HepG2 (cell line): ENCODE data around the gene RETN. TPM values are rescaled to one million over a fixed set of nuclear protein-coding genes. Genes with fewer than 3 reads are reported as not detected.
A peak's percentile ranks its signal among the peaks of the same experiment; 100 is the strongest.

Experiments
- ATAC-seq: fragments of 200-7000 bp; cut with Tn5 transposase; 3 replicates; pipeline ENCODE4 v1.9.1; 2020; ENCODE audit warnings: mild to moderate bottlenecking, moderate library complexity
- BruUV-seq: library from RNA; stranded (reverse); fragments of 400-500 nt; replicated peaks from 2 replicates; lab custom pipeline; 2021; lab: Mats Ljungman, UMichigan
- CTCF ChIA-PET: fragments of 300-600 bp; formaldehyde crosslinking; extraction: SDS; loops from one replicate; lab custom pipeline; 2021; ENCODE audit warnings: low total read pairs, inconsistent platforms, low intra/inter-chr PET ratio; lab: Yijun Ruan, JAX
- POLR2A ChIA-PET: fragments of 350-600 bp; sonication (Branson Sonifier 250); formaldehyde crosslinking; loops from one replicate; lab custom pipeline; 2020; ENCODE audit warnings: antibody characterized with exemption, inconsistent platforms; lab: Yijun Ruan, JAX
- DNase-seq: peaks from one replicate; pipeline ENCODE4 v3.0.0-alpha.2; 2015; ENCODE audit warnings: low spot score
- FAIRE-seq: peaks from 3 replicates; lab custom pipeline; 2011; peaks lifted over from hg19 to GRCh38; lab: Jason Lieb, UNC
- H2AFZ ChIP-seq: one replicate; pipeline ENCODE4 v1.6.1; 2011; ENCODE audit warnings: low read length, inconsistent platforms
- H3K27ac ChIP-seq: fragments of 300-600 bp; 3 replicates; pipeline ENCODE4 v1.8.0; 2011; ENCODE audit warnings: mixed run types, mild to moderate bottlenecking, mixed read lengths, low read length, inconsistent platforms; ENCODE audit not compliant: insufficient read depth; ENCODE audit errors: extremely low read length
- H3K27me3 ChIP-seq, 2 experiments: fragments of 200-600 bp in 1 of 2; 2 replicates in 1 of 2; 3 replicates in 1 of 2; pipeline versions ENCODE4 v1.6.0 to v1.8.0; 2011; ENCODE audit warnings: low read length in 2 of 2, mild to moderate bottlenecking in 2 of 2, moderate library complexity in 2 of 2, inconsistent platforms in 1 of 2; ENCODE audit not compliant: insufficient read depth in 2 of 2, control insufficient read depth in 1 of 2
- H3K36me3 ChIP-seq, 2 experiments: fragments of 200-600 bp in 1 of 2; replicated peaks in 1 of 2; 2 replicates in 1 of 2; 3 replicates in 1 of 2; pipeline versions ENCODE4 v1.5.1 to v1.8.0; 2011; ENCODE audit warnings: low read length in 2 of 2, inconsistent platforms in 1 of 2; ENCODE audit not compliant: insufficient read depth in 2 of 2, control insufficient read depth in 1 of 2
- H3K4me1 ChIP-seq: 2 replicates; pipeline ENCODE4 v1.5.1; 2012; ENCODE audit warnings: low read length, inconsistent platforms; ENCODE audit not compliant: insufficient read depth
- H3K4me2 ChIP-seq: 2 replicates; pipeline ENCODE4 v1.6.0; 2011; ENCODE audit warnings: low read depth, low read length, inconsistent platforms
- H3K4me3 ChIP-seq, 3 experiments: fragments of 200-600 bp in 1 of 3; sonication (generic), shearing (Covaris generic) in 1 of 3; replicated peaks in 1 of 3; 2 replicates each; pipeline ENCODE4 v1.5.1; 2011 to 2016; ENCODE audit warnings: low read length in 3 of 3, inconsistent platforms in 2 of 3, low read depth in 2 of 3, mild to moderate bottlenecking in 2 of 3, control low read depth in 1 of 3, mixed read lengths in 1 of 3; ENCODE audit not compliant: insufficient read depth in 1 of 3
- H3K79me2 ChIP-seq: one replicate; pipeline ENCODE4 v1.6.1; 2011; ENCODE audit warnings: low read length, inconsistent platforms; ENCODE audit not compliant: insufficient read depth
- H3K9ac ChIP-seq: 2 replicates; pipeline ENCODE4 v1.6.0; 2011; ENCODE audit warnings: mild to moderate bottlenecking, low read depth, low read length, inconsistent platforms; ENCODE audit not compliant: insufficient read depth
- H3K9me3 ChIP-seq: 2 replicates; pipeline ENCODE4 v1.5.1; 2012; ENCODE audit warnings: mild to moderate bottlenecking, low read length
- H4K20me1 ChIP-seq: 2 replicates; pipeline ENCODE4 v1.6.0; 2011; ENCODE audit warnings: inconsistent platforms, mild to moderate bottlenecking, low read length, moderate library complexity; ENCODE audit not compliant: insufficient read depth
- HOXA3 ChIP-seq: sonication (generic); formaldehyde crosslinking; IDR thresholded peaks from 2 replicates; pipeline ENCODE4 v1.5.0; 2020; ENCODE audit warnings: missing genetic modification reagents
- RBFOX2 ChIP-seq: fragments of 200-400 bp; formaldehyde crosslinking; IDR thresholded peaks from 2 replicates; pipeline ENCODE4 v1.6.1; 2017; ENCODE audit warnings: low read depth, mild to moderate bottlenecking, low read length
- TEAD3 ChIP-seq: optimal IDR thresholded peaks from 2 replicates; pipeline ENCODE3; 2016; ENCODE audit warnings: borderline replicate concordance
- ZBTB38 ChIP-seq: sonication (generic); formaldehyde crosslinking; IDR thresholded peaks from 2 replicates; pipeline ENCODE4 v1.5.1; 2020; ENCODE audit warnings: mild to moderate bottlenecking, missing genetic modification reagents
- ZFP1 ChIP-seq: IDR thresholded peaks from 2 replicates; pipeline ENCODE4 v1.6.1; 2016
- WGBS: methylation state at CpG from one replicate; pipeline ENCODE4 v1.1.6; 2017; ENCODE audit warnings: low lambda C conversion rate; 5-methylcytosine and 5-hydroxymethylcytosine counted together
- in situ Hi-C: cut with HindIII; loops from 2 replicates; pipeline ENCODE4 v1.10.0; 2017; ENCODE audit warnings: low pct_unique_long_range_greater_than_20kb; ENCODE audit not compliant: extremely low pct_ligation_motif_present
- intact Hi-C: fragments of 100-400 bp; cut with micrococcal nuclease; formaldehyde crosslinking; loops from one replicate; pipeline ENCODE4 v1.10.0; 2022; ENCODE audit not compliant: unreplicated experiment
- polyA plus RNA-seq, 8 experiments: library from polyadenylated mRNA; depleted of rRNA in 3 of 8; stranded (reverse) in 7 of 8; unstranded in 1 of 8; fragments of >200 nt; fragmentation: Illumina TruSeq in 4 of 8; extraction: Trizol in 4 of 8; gene quantifications; 2 replicates each; pipeline versions ENCODE4 v1.2.1 to v1.2.3, GENCODE V29; 2011 to 2016; ENCODE audit warnings: low read depth in 4 of 8, missing spikeins in 1 of 8, mixed read lengths in 1 of 8; ENCODE audit not compliant: insufficient read depth in 1 of 8
- total RNA-seq, 5 experiments: library from RNA; depleted of rRNA; stranded (reverse); fragments of >200 nt; fragmentation: Illumina TruSeq; extraction: Trizol; gene quantifications; 2 replicates each; pipeline ENCODE4 v1.2.3, GENCODE V29; 2016; ENCODE audit warnings: low read depth in 1 of 5
- TF ChIP-seq, protein P1 (sequence below): sonication (generic); formaldehyde crosslinking; IDR thresholded peaks from 2 replicates; pipeline ENCODE4 v1.4.0; 2020; ENCODE audit warnings: missing genetic modification reagents

The RETN gene
- total and polyA plus RNA-seq, 2 of the 13 experiments (the other 11 are each of a cell fraction or from before 2014, with no cell fraction given) = not detected

DNA sequence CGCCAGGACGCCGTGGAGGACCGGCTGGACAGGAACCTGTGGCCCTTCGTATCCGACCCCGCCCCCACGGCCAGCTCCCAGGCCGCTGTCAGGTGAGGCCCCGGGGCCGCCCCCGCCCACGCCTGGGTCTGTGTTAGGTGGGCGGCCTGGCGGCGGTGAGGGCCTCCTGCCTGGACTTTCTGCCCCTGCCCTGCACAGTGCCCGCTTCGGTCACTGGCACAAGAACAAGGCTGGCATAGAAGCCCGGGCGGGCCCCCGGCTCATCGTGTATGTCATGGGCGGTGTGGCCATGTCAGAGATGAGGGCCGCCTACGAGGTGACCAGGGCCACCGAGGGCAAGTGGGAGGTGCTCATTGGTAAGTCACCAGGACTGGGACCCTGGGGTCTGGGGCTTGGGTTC lies 21.7 kb upstream of the RETN start:
- no TSS peak for BruUV-seq
- Histone ChIP-seq H3K9me3 (no peaks in the 10 kb centered on the region), H3K4me1 (peaks cover under 1% of the 10 kb centered on the region), H3K4me3 (no peak overlapping the region), H4K20me1 (no peaks in the 10 kb centered on the region), H3K9ac (no peak overlapping the region), H3K27ac (no peak overlapping the region), H3K27me3 (no peaks in the 10 kb centered on the region), H2AFZ (no peak overlapping the region), H3K36me3 (no peaks in the 10 kb centered on the region), H3K4me2 (no peak overlapping the region), H3K79me2 (no peaks in the 10 kb centered on the region)
- WGBS = 100% methylated on average over 1 of the region's 26 CpGs
- intact Hi-C loops (no loop called here), in situ Hi-C loops (no loop called here)
- ChIA-PET CTCF (no interaction called here), POLR2A (no interaction called here)
- TF ChIP-seq ZBTB38 (no peak), HOXA3 (CRISPR knock-in tag) (no peak), ZFP1 (CRISPR knock-in tag) (no peak), TEAD3 (CRISPR knock-in tag) (no peak), RBFOX2 (peak; percentile 36; the same call in 1 of the 2 replicates)
- TF ChIP-seq, protein P1, sequence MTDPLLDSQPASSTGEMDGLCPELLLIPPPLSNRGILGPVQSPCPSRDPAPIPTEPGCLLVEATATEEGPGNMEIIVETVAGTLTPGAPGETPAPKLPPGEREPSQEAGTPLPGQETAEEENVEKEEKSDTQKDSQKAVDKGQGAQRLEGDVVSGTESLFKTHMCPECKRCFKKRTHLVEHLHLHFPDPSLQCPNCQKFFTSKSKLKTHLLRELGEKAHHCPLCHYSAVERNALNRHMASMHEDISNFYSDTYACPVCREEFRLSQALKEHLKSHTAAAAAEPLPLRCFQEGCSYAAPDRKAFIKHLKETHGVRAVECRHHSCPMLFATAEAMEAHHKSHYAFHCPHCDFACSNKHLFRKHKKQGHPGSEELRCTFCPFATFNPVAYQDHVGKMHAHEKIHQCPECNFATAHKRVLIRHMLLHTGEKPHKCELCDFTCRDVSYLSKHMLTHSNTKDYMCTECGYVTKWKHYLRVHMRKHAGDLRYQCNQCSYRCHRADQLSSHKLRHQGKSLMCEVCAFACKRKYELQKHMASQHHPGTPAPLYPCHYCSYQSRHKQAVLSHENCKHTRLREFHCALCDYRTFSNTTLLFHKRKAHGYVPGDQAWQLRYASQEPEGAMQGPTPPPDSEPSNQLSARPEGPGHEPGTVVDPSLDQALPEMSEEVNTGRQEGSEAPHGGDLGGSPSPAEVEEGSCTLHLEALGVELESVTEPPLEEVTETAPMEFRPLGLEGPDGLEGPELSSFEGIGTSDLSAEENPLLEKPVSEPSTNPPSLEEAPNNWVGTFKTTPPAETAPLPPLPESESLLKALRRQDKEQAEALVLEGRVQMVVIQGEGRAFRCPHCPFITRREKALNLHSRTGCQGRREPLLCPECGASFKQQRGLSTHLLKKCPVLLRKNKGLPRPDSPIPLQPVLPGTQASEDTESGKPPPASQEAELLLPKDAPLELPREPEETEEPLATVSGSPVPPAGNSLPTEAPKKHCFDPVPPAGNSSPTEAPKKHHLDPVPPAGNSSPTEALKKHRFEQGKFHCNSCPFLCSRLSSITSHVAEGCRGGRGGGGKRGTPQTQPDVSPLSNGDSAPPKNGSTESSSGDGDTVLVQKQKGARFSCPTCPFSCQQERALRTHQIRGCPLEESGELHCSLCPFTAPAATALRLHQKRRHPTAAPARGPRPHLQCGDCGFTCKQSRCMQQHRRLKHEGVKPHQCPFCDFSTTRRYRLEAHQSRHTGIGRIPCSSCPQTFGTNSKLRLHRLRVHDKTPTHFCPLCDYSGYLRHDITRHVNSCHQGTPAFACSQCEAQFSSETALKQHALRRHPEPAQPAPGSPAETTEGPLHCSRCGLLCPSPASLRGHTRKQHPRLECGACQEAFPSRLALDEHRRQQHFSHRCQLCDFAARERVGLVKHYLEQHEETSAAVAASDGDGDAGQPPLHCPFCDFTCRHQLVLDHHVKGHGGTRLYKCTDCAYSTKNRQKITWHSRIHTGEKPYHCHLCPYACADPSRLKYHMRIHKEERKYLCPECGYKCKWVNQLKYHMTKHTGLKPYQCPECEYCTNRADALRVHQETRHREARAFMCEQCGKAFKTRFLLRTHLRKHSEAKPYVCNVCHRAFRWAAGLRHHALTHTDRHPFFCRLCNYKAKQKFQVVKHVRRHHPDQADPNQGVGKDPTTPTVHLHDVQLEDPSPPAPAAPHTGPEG (CRISPR knock-in tag) = no peak
- no peak for DNase-seq
- no peak for FAIRE-seq
- no peak for ATAC-seq
